GM18873 (cell line): ENCODE results near the gene PIP5K1A.
"Not testable (repeated sequence)": the region's sequence is repeated elsewhere in the genome, so short reads cannot be mapped to it uniquely, and the experiment has no call there.

Experiments used
- ATAC-seq: cut with Tn5 transposase; IDR thresholded peaks from one replicate; pipeline ENCODE4 v1.9.1; 2021; ENCODE audit warnings: mild to moderate bottlenecking, moderate library complexity, moderate number of reproducible peaks; ENCODE audit not compliant: unreplicated experiment, low FRiP score

Gene PIP5K1A

GRCh38 chr1:151251656-151252470 lies 53.5 kb downstream of the PIP5K1A start:
- ATAC-seq: no peak

GRCh38 chr1:151254217-151255213 lies 56.2 kb downstream of the PIP5K1A start, which contains the start of gene PSMD4:
Gene PSMD4 (plus strand): TSS chr1:151254734. CDS start chr1:151254783, 49 bp downstream.
- ATAC-seq: peak; percentile 90

- ATAC-seq: no peak
These were observed 57.0 kb downstream of the PIP5K1A start for GRCh38 chr1:151255381-151255780.

GRCh38 chr1:151259351-151259750 lies 61.0 kb downstream of the PIP5K1A start:
- no peak for ATAC-seq

GRCh38 chr1:151265446-151266236 lies 67.3 kb downstream of the PIP5K1A start:
- ATAC-seq: no peak

GRCh38 chr1:151266315-151266714 lies 68.0 kb downstream of the PIP5K1A start:
- no peak for ATAC-seq

GRCh38 chr1:151266821-151267220 lies 68.5 kb downstream of the PIP5K1A start:
- no peak for ATAC-seq

GRCh38 chr1:151267760-151268159 lies 69.4 kb downstream of the PIP5K1A start:
- no peak for ATAC-seq

GRCh38 chr1:151273924-151274466 lies 75.6 kb downstream of the PIP5K1A start:
- ATAC-seq: no peak

- ATAC-seq: not testable (repeated sequence)
These were observed 77.0 kb downstream of the PIP5K1A start for GRCh38 chr1:151275341-151275740.

- ATAC-seq: no peak
These were observed 78.9 kb downstream of the PIP5K1A start for GRCh38 chr1:151277249-151277648.

GRCh38 chr1:151281225-151281968 lies 83.0 kb downstream of the PIP5K1A start:
- peak; percentile 26 for ATAC-seq

GRCh38 chr1:151281969-151282882 lies 83.9 kb downstream of the PIP5K1A start, which contains the start of gene ZNF687:
Gene ZNF687 (plus strand): TSS chr1:151282299. CDS start chr1:151286292, 3,993 bp downstream.
- peak; percentile 86 for ATAC-seq

GRCh38 chr1:151282883-151283725 lies 84.8 kb downstream of the PIP5K1A start:
- no peak for ATAC-seq

GRCh38 chr1:151284013-151284577 lies 85.7 kb downstream of the PIP5K1A start:
- no peak for ATAC-seq

- ATAC-seq: no peak
These were observed 88.4 kb downstream of the PIP5K1A start for GRCh38 chr1:151286619-151287340.
